GM12878 (cell line): Measurements from ENCODE around the gene DPP4. TPM values are rescaled to one million over a fixed set of nuclear protein-coding genes. Genes with fewer than 3 reads are reported as not detected.

ENCODE experiments used
- ATAC-seq: fragments of 200-7000 bp; cut with Tn5 transposase; 3 replicates; pipeline ENCODE4 v1.9.1; 2020; ENCODE audit warnings: mild to moderate bottlenecking, moderate library complexity
- BruUV-seq: library from RNA; stranded (reverse); fragments of 400-500 nt; replicated peaks from 2 replicates; lab custom pipeline; 2021; lab: Mats Ljungman, UMichigan
- CTCF ChIA-PET: fragments of 300-600 bp; sonication (Branson Sonifier 250); formaldehyde crosslinking; extraction: SDS; loops from one replicate; lab custom pipeline; 2021; ENCODE audit warnings: inconsistent platforms; lab: Yijun Ruan, JAX
- POLR2A ChIA-PET: fragments of 350-600 bp; formaldehyde crosslinking; extraction: SDS; loops from one replicate; lab custom pipeline; 2021; ENCODE audit warnings: inconsistent platforms; lab: Charles Lee
- RAD21 ChIA-PET: fragments of 300-600 bp; sonication (Branson Sonifier 250); formaldehyde crosslinking; loops from one replicate; lab custom pipeline; 2023; ENCODE audit warnings: antibody characterized with exemption; ENCODE audit not compliant: unreplicated experiment; lab: Charles Lee
- SMC1A ChIA-PET: fragments of 300-600 bp; sonication (Branson Sonifier 250); formaldehyde crosslinking; loops from one replicate; lab custom pipeline; 2023; ENCODE audit not compliant: unreplicated experiment, uncharacterized antibody; lab: Charles Lee
- DNase-seq: peaks from one replicate; pipeline ENCODE4 v3.0.0-alpha.2; 2011; ENCODE audit warnings: low read depth, low spot score
- FAIRE-seq: peaks from 3 replicates; lab custom pipeline; 2011; peaks lifted over from hg19 to GRCh38; lab: Jason Lieb, UNC
- H2AFZ ChIP-seq: 2 replicates; pipeline ENCODE4 v1.6.0; 2011; ENCODE audit warnings: low read depth, low read length, control low read depth; ENCODE audit not compliant: control insufficient read depth
- H3K27ac ChIP-seq: 2 replicates; pipeline ENCODE4 v1.5.1; 2011; ENCODE audit warnings: control low read depth; ENCODE audit not compliant: control insufficient read depth, insufficient read depth
- H3K27me3 ChIP-seq, 2 experiments: replicated peaks in 1 of 2; 2 replicates each; pipeline versions ENCODE4 v1.6.0 to v1.6.1; 2011; ENCODE audit warnings: low read length in 1 of 2; ENCODE audit not compliant: control insufficient read depth in 2 of 2, insufficient read depth in 2 of 2
- H3K36me3 ChIP-seq, 2 experiments: 2 replicates each; pipeline ENCODE4 v1.5.1; 2011; ENCODE audit warnings: low read length in 1 of 2; ENCODE audit not compliant: control insufficient read depth in 2 of 2, insufficient read depth in 2 of 2
- H3K4me1 ChIP-seq: 2 replicates; pipeline ENCODE4 v1.6.1; 2011; ENCODE audit warnings: mild to moderate bottlenecking, low read length, moderate library complexity, mixed read lengths; ENCODE audit not compliant: control insufficient read depth, insufficient read depth
- H3K4me2 ChIP-seq: 2 replicates; pipeline ENCODE4 v1.6.0; 2011; ENCODE audit warnings: control low read depth; ENCODE audit not compliant: control insufficient read depth, insufficient read depth
- H3K4me3 ChIP-seq: fragments of 200-600 bp; sonication (generic); 2 replicates; pipeline ENCODE4 v1.5.1; 2016
- H3K79me2 ChIP-seq: 2 replicates; pipeline ENCODE4 v1.6.0; 2011; ENCODE audit warnings: low read length; ENCODE audit not compliant: control insufficient read depth, insufficient read depth
- H3K9ac ChIP-seq: 2 replicates; pipeline ENCODE4 v1.8.0; 2011; ENCODE audit warnings: low read length, control low read depth, mixed read lengths; ENCODE audit not compliant: control insufficient read depth, insufficient read depth
- H3K9me3 ChIP-seq: replicated peaks from 3 replicates; pipeline ENCODE4 v1.5.1; 2011; ENCODE audit warnings: mild to moderate bottlenecking, low read length; ENCODE audit not compliant: control insufficient read depth, insufficient read depth
- H4K20me1 ChIP-seq: 2 replicates; pipeline ENCODE4 v1.6.0; 2011; ENCODE audit not compliant: control insufficient read depth, insufficient read depth
- ASH2L ChIP-seq: fragments of 300-600, 200-600 bp; sonication (generic); IDR thresholded peaks from 2 replicates; pipeline ENCODE4 v1.6.1; 2017; ENCODE audit warnings: low read depth, mild to moderate bottlenecking, borderline replicate concordance
- CREM ChIP-seq: IDR thresholded peaks from 2 replicates; pipeline ENCODE4 v1.6.1; 2014; ENCODE audit warnings: antibody characterized with exemption, low read depth
- EED ChIP-seq: sonication (generic); IDR thresholded peaks from 2 replicates; pipeline ENCODE4 v1.6.1; 2016; ENCODE audit warnings: antibody characterized with exemption, low read depth
- MXI1 ChIP-seq: fragments of 150-350 bp; IDR thresholded peaks from 2 replicates; pipeline ENCODE4 v1.6.1; 2011; ENCODE audit warnings: low read depth, mild to moderate bottlenecking, inconsistent platforms, low read length, improper control_type of control experiment
- TCF3 ChIP-seq: IDR thresholded peaks from 2 replicates; pipeline ENCODE4 v1.6.1; 2012; ENCODE audit warnings: low read depth, mild to moderate bottlenecking, low read length, borderline replicate concordance; ENCODE audit not compliant: insufficient read depth
- YY1 ChIP-seq: IDR thresholded peaks from 2 replicates; pipeline ENCODE4 v1.6.1; 2011; ENCODE audit warnings: low read depth, mild to moderate bottlenecking, low read length
- WGBS: methylation state at CpG from one replicate; pipeline ENCODE4 v1.1.6; 2016; ENCODE audit warnings: low lambda C conversion rate; ENCODE audit not compliant: insufficient replicate concordance, insufficient coverage; ENCODE audit errors: missing lambda C conversion rate; 5-methylcytosine and 5-hydroxymethylcytosine counted together
- in situ Hi-C: fragments of 300-500 bp; cut with MboI; formaldehyde crosslinking; loops from 9 replicates; pipeline ENCODE4 v1.14.3; 2018; ENCODE audit warnings: mixed read lengths
- intact Hi-C: fragments of 100-400 bp; cut with micrococcal nuclease; formaldehyde crosslinking; loops from one replicate; pipeline ENCODE4 v1.14.2; 2022; ENCODE audit not compliant: unreplicated experiment
- polyA plus RNA-seq, 11 experiments: library from polyadenylated mRNA; depleted of rRNA in 4 of 11; unstranded in 6 of 11; stranded (reverse) in 5 of 11; fragments of >200 nt; fragmentation: Nextera tagmentation in 4 of 11; fragmentation: Illumina TruSeq in 1 of 11; extraction: Ambion mirVana in 4 of 11; extraction: Trizol in 1 of 11; gene quantifications; 1 replicate in 1 of 11; 2 replicates in 10 of 11; pipeline versions ENCODE4 v1.2.1 to v1.2.3, GENCODE V29; 2011 to 2016; ENCODE audit warnings: inconsistent platforms in 2 of 11, missing spikeins in 2 of 11, low read depth in 1 of 11
- total RNA-seq, 4 experiments: library from RNA; depleted of rRNA in 3 of 4; stranded (reverse); fragments of >200 nt in 3 of 4; fragmentation: Illumina TruSeq in 1 of 4; extraction: Trizol in 1 of 4; gene quantifications; 2 replicates each; pipeline versions ENCODE4 v1.2.1 to v1.2.3, GENCODE V29; 2013 to 2021
- TF ChIP-seq, protein P1 (sequence below): fragments of 450-650 bp; IDR thresholded peaks from 2 replicates; pipeline ENCODE4 v1.6.1; 2017; ENCODE audit warnings: borderline replicate concordance
- TF ChIP-seq, protein P2 (sequence below): fragments of 450-650 bp; IDR thresholded peaks from 2 replicates; pipeline ENCODE4 v1.6.1; 2016; ENCODE audit warnings: mild to moderate bottlenecking

DPP4 gene
- total and polyA plus RNA-seq, 10 of the 15 experiments (the other 5 are each of a cell fraction or from before 2014, with no cell fraction given): 4.1 to 11.4 (median 9.3) TPM

DNA sequence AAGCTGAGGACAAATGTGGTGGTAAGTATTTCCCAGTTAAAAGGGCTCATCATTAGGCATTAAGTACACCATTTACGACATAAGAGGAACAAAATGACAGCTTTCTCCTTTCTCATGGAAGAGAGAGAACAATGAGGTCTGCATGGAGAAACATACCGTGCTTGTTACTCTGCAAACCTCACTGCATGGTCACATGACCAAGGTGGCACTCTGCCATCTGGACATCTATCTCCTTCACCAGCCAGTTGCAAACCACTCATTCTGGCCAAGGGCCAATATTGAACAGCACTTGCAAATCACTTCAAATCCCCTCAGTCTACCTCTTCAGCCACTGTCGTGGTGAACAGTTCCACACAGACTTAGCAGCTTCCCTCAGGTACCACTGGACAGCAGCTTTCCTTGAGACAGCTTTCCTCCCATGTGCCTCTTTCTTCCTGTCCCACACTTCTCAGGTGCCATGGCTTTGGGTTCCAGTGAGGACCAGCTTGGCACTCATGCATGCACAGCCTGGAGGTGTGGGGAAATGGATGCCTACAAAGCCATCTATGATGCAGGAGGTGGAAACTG is 29.5 kb upstream of the DPP4 start:
- SMC1A ChIA-PET: interaction anchor here (0.6 to 1.4 kb wide), 3 partner anchors 17 to 1705 kb away, joined by 3 read pairs; no protein-coding TSS in a partner anchor
- no peak overlapping the region for H2AFZ ChIP-seq
- H3K4me2 ChIP-seq: no peak overlapping the region
- ATAC-seq (no peak), FAIRE-seq (no peak), DNase-seq (no peak)
- no peak overlapping the region for H3K4me3 ChIP-seq
- WGBS: 30% methylated on average over 3 of the region's 3 CpGs
- H3K9me3 ChIP-seq: no peaks in the 10 kb centered on the region
- CTCF ChIA-PET: interaction anchor here (0.8 to 1.5 kb wide), 5 partner anchors 12 to 231 kb away, joined by 4 to 5 read pairs (median 4); no protein-coding TSS in a partner anchor
- POLR2A ChIA-PET: no interaction called here
- in situ Hi-C loops (no loop called here), intact Hi-C loops (no loop called here)
- TF ChIP-seq, protein P1, sequence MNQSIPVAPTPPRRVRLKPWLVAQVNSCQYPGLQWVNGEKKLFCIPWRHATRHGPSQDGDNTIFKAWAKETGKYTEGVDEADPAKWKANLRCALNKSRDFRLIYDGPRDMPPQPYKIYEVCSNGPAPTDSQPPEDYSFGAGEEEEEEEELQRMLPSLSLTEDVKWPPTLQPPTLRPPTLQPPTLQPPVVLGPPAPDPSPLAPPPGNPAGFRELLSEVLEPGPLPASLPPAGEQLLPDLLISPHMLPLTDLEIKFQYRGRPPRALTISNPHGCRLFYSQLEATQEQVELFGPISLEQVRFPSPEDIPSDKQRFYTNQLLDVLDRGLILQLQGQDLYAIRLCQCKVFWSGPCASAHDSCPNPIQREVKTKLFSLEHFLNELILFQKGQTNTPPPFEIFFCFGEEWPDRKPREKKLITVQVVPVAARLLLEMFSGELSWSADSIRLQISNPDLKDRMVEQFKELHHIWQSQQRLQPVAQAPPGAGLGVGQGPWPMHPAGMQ: no peak
- TF ChIP-seq ASH2L (no peak), EED (no peak), CREM (no peak), TCF3 (no peak), YY1 (no peak), MXI1 (no peak)
- TF ChIP-seq, protein P2, sequence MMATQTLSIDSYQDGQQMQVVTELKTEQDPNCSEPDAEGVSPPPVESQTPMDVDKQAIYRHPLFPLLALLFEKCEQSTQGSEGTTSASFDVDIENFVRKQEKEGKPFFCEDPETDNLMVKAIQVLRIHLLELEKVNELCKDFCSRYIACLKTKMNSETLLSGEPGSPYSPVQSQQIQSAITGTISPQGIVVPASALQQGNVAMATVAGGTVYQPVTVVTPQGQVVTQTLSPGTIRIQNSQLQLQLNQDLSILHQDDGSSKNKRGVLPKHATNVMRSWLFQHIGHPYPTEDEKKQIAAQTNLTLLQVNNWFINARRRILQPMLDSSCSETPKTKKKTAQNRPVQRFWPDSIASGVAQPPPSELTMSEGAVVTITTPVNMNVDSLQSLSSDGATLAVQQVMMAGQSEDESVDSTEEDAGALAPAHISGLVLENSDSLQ: no peak
- H3K36me3 ChIP-seq: no peaks in the 10 kb centered on the region
- no peaks in the 10 kb centered on the region; a peak in 1 of 4 replicates for H3K27me3 ChIP-seq
- no TSS peak for BruUV-seq
- RAD21 ChIA-PET: no interaction called here
- no peak overlapping the region for H3K27ac ChIP-seq
- H4K20me1 ChIP-seq: no peaks in the 10 kb centered on the region
- no peaks in the 10 kb centered on the region for H3K79me2 ChIP-seq
- no peak overlapping the region for H3K9ac ChIP-seq
- no peaks in the 10 kb centered on the region for H3K4me1 ChIP-seq
